HCT116 (cell line): ENCODE results near the gene MYO10. TPM values are rescaled to one million over a fixed set of nuclear protein-coding genes. Genes with fewer than 3 reads are reported as not detected.

ENCODE experiments used
- ATAC-seq: fragments of 200-7000 bp; cut with Tn5 transposase; 2 replicates; pipeline ENCODE4 v1.9.1; 2020; ENCODE audit warnings: mild to moderate bottlenecking, moderate library complexity
- BruUV-seq: library from RNA; stranded (reverse); fragments of 400-500 nt; replicated peaks from 2 replicates; lab custom pipeline; 2021; lab: Mats Ljungman, UMichigan
- CTCF ChIA-PET: fragments of 300-600 bp; sonication (Branson Sonifier 250); formaldehyde crosslinking; loops from one replicate; lab custom pipeline; 2021; ENCODE audit warnings: antibody characterized with exemption; lab: Charles Lee
- POLR2A ChIA-PET: fragments of 300-600, 350-600 bp; sonication (Branson Sonifier 250); formaldehyde crosslinking; loops from one replicate; lab custom pipeline; 2021; ENCODE audit warnings: antibody characterized with exemption; lab: Charles Lee
- RAD21 ChIA-PET, 2 experiments: fragments of 300-600 bp; sonication (Branson Sonifier 250); formaldehyde crosslinking; loops; one replicate each; lab custom pipeline; 2023; ENCODE audit warnings: low total read pairs in 2 of 2; ENCODE audit not compliant: uncharacterized antibody in 2 of 2, unreplicated experiment in 2 of 2, low non-redundant PET in 1 of 2; lab: Charles Lee
- DNase-seq: peaks from one replicate; pipeline ENCODE4 v3.0.0-alpha.2; 2010; ENCODE audit warnings: low read depth, low spot score
- H2AFZ ChIP-seq: fragments of 200-600 bp; shearing (Covaris generic), sonication (generic); 2 replicates; pipeline ENCODE4 v1.6.1; 2017; ENCODE audit warnings: low read depth, mixed run types, mixed read lengths, antibody characterized with exemption, low read length; ENCODE audit not compliant: poor library complexity, severe bottlenecking
- H3K27ac ChIP-seq: 2 replicates; pipeline ENCODE4 v1.5.1; 2012; ENCODE audit warnings: low read depth, low read length
- H3K27me3 ChIP-seq: fragments of 200-600 bp; sonication (generic); 2 replicates; pipeline ENCODE4 v1.6.1; 2016; ENCODE audit warnings: mixed run types, low read length, mixed read lengths; ENCODE audit not compliant: insufficient read depth
- H3K36me3 ChIP-seq, 2 experiments: fragments of 200-500 bp in 1 of 2; fragments of 200-600 bp in 1 of 2; sonication (Bioruptor generic) in 1 of 2; sonication (generic) in 1 of 2; 2 replicates each; pipeline versions ENCODE4 v1.5.1 to v1.6.1; 2014 to 2016; ENCODE audit warnings: low read length in 2 of 2, inconsistent platforms in 1 of 2, mixed read lengths in 1 of 2, mixed run types in 1 of 2; ENCODE audit not compliant: insufficient read depth in 2 of 2, control insufficient read depth in 1 of 2
- H3K4me1 ChIP-seq, 2 experiments: fragments of 200-600 bp in 1 of 2; sonication (generic) in 1 of 2; 2 replicates each; pipeline versions ENCODE4 v1.5.1 to v1.6.1; 2012 to 2017; ENCODE audit warnings: low read length in 2 of 2, inconsistent platforms in 1 of 2, mild to moderate bottlenecking in 1 of 2, mixed read lengths in 1 of 2, mixed run types in 1 of 2, moderate library complexity in 1 of 2; ENCODE audit not compliant: insufficient read depth in 2 of 2, control insufficient read depth in 1 of 2
- H3K4me2 ChIP-seq: fragments of 200-600 bp; sonication (generic); 2 replicates; pipeline ENCODE4 v1.6.1; 2017; ENCODE audit warnings: mixed run types, low read length, mixed read lengths
- H3K4me3 ChIP-seq, 2 experiments: fragments of 200-600 bp in 1 of 2; sonication (generic) in 1 of 2; replicated peaks in 1 of 2; 2 replicates each; pipeline ENCODE4 v1.5.1; 2011 to 2016; ENCODE audit warnings: low read length in 2 of 2, control low read depth in 1 of 2, low read depth in 1 of 2, mild to moderate bottlenecking in 1 of 2, mixed read lengths in 1 of 2, mixed run types in 1 of 2
- H3K79me2 ChIP-seq: fragments of 200-600 bp; sonication (generic); 2 replicates; pipeline ENCODE4 v1.6.1; 2017; ENCODE audit warnings: mild to moderate bottlenecking, mixed run types, low read length, moderate library complexity, mixed read lengths; ENCODE audit not compliant: insufficient read depth
- H3K9ac ChIP-seq: fragments of 200-600 bp; sonication (generic); 2 replicates; pipeline ENCODE4 v1.6.1; 2016; ENCODE audit warnings: low read length, mixed read lengths
- H3K9me2 ChIP-seq: fragments of 200-600 bp; sonication (generic), shearing (Covaris generic); 2 replicates; pipeline ENCODE4 v1.6.1; 2017; ENCODE audit warnings: mixed run types, mild to moderate bottlenecking, moderate library complexity; ENCODE audit not compliant: insufficient read depth
- H3K9me3 ChIP-seq, 2 experiments: fragments of 200-500 bp in 1 of 2; fragments of 200-600 bp in 1 of 2; sonication (Bioruptor generic) in 1 of 2; sonication (generic) in 1 of 2; 2 replicates each; pipeline ENCODE4 v1.6.1; 2014 to 2017; ENCODE audit warnings: low read length in 2 of 2, mixed read lengths in 2 of 2, inconsistent platforms in 1 of 2, low read depth in 1 of 2, mild to moderate bottlenecking in 1 of 2, mixed run types in 1 of 2, moderate library complexity in 1 of 2; ENCODE audit not compliant: control insufficient read depth in 1 of 2, insufficient read depth in 1 of 2
- H4K20me1 ChIP-seq: fragments of 200-600 bp; sonication (generic), shearing (Covaris generic); 2 replicates; pipeline ENCODE4 v1.6.1; 2017; ENCODE audit warnings: mixed run types, mild to moderate bottlenecking, moderate library complexity; ENCODE audit not compliant: insufficient read depth
- ATF3 ChIP-seq: IDR thresholded peaks from 2 replicates; pipeline ENCODE4 v1.6.1; 2012
- CBX3 ChIP-seq: IDR thresholded peaks from 2 replicates; pipeline ENCODE4 v1.6.1; 2012; ENCODE audit warnings: low read depth
- ELF1 ChIP-seq: IDR thresholded peaks from 2 replicates; pipeline ENCODE4 v1.6.1; 2012; ENCODE audit warnings: low read depth, borderline replicate concordance
- EZH2phosphoT487 ChIP-seq: fragments of 200-600 bp; IDR thresholded peaks from 2 replicates; pipeline ENCODE4 v1.6.1; 2018; ENCODE audit warnings: antibody characterized with exemption, borderline replicate concordance
- JUND ChIP-seq: IDR thresholded peaks from 2 replicates; pipeline ENCODE4 v1.6.1; 2012
- RAD21 ChIP-seq: IDR thresholded peaks from 2 replicates; pipeline ENCODE4 v1.6.1; 2012; ENCODE audit warnings: low read depth, mild to moderate bottlenecking
- SP1 ChIP-seq: IDR thresholded peaks from 2 replicates; pipeline ENCODE4 v1.6.1; 2012; ENCODE audit warnings: low read depth
- ZBTB33 ChIP-seq: IDR thresholded peaks from 2 replicates; pipeline ENCODE4 v1.6.1; 2011; ENCODE audit warnings: mild to moderate bottlenecking, low read length, moderate library complexity; ENCODE audit not compliant: insufficient replicate concordance; ENCODE audit errors: extremely low read depth
- ZFX ChIP-seq: fragments of 450-650 bp; IDR thresholded peaks from 2 replicates; pipeline ENCODE4 v1.6.1; 2017
- intact Hi-C: fragments of 100-400 bp; cut with micrococcal nuclease; formaldehyde crosslinking; loops from 2 replicates; pipeline ENCODE4 v1.10.0; 2022
- total RNA-seq: library from RNA; stranded (reverse); gene quantifications from one replicate; pipeline ENCODE4 v1.2.1, GENCODE V29; 2021; ENCODE audit not compliant: unreplicated experiment

MYO10 gene
- total RNA-seq, 1 experiment from 2014 or later, result 34.9 TPM

- CTCF ChIA-PET, result interaction anchor here (0.6 kb wide), 1 partner anchor 8 kb away, joined by 3 read pairs; no protein-coding TSS in a partner anchor
- POLR2A ChIA-PET, result no interaction called here
- intact Hi-C loops, result no loop called here
These were observed 236.0 kb downstream of the MYO10 start for GRCh38 chr5:16700081-16700480.

DNA sequence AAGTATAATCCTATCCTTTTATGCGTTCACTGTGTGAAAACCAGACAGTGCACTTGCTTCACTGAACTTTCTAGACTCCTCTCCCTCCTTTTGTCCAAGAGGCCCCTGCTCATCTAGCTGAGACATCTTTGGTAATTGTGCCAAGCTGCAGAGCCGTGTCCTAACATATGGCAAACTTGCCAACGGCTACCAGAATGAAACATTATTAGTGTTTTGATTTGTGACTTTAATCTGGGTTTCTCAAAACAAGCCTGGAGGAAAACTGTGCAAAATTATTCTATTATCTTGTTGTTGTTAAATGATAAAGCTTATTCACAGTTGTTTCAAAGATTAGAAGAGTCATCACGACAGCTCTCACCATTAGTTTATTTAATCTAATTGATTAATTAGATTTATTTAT is 240.3 kb downstream of the MYO10 start:
- TF ChIP-seq SP1, result no peak
- TF ChIP-seq ZFX, result no peak
- TF ChIP-seq RAD21, result no peak
- TF ChIP-seq ZBTB33, result no peak
- TF ChIP-seq ATF3, result no peak
- no peak for TF ChIP-seq ELF1
- no peak for TF ChIP-seq JUND
- Histone ChIP-seq H4K20me1 (no peaks in the 10 kb centered on the region), H3K9ac (no peak overlapping the region), H3K4me3 (no peak overlapping the region), H3K4me2 (no peak overlapping the region), H3K79me2 (no peaks in the 10 kb centered on the region), H3K9me2 (no peaks in the 10 kb centered on the region), H3K27ac (no peak overlapping the region), H3K27me3 (no peaks in the 10 kb centered on the region), H3K36me3 (peaks cover 0 to 6% of the 10 kb centered on the region in 2 experiments; a peak in 2 of 4 replicates), H3K9me3 (no peaks in the 10 kb centered on the region), H3K4me1 (no peaks in the 10 kb centered on the region), H2AFZ (no peak overlapping the region)
- ChIA-PET RAD21 (no interaction called here), CTCF (no interaction called here), POLR2A (no interaction called here)
- DNase-seq (no peak), ATAC-seq (no peak)
- intact Hi-C loops, result no loop called here
- no TSS peak for BruUV-seq

More at GRCh38 chr5:16700081-16700480, 236.0 kb downstream of the MYO10 start:
- no TSS peak for BruUV-seq
- H3K9me2 ChIP-seq, result no peaks in the 10 kb centered on the region
- H3K79me2 ChIP-seq, result no peaks in the 10 kb centered on the region
- H3K36me3 ChIP-seq, result peaks cover 4 to 7% of the 10 kb centered on the region in 2 experiments; a peak in 2 of 4 replicates
- no peak overlapping the region for H3K4me3 ChIP-seq
- no peaks in the 10 kb centered on the region for H3K4me1 ChIP-seq
- DNase-seq, result no peak
- H2AFZ ChIP-seq, result no peak overlapping the region
- H3K4me2 ChIP-seq, result no peak overlapping the region
- no peak for TF ChIP-seq EZH2phosphoT487
- TF ChIP-seq ZBTB33, result no peak
- no peak for TF ChIP-seq CBX3
- H4K20me1 ChIP-seq, result no peaks in the 10 kb centered on the region
- no peaks in the 10 kb centered on the region for H3K9me3 ChIP-seq
- H3K9ac ChIP-seq, result no peak overlapping the region
- H3K27me3 ChIP-seq, result no peaks in the 10 kb centered on the region
- no peak overlapping the region for H3K27ac ChIP-seq
- RAD21 ChIA-PET, result no interaction called here
- no peak for ATAC-seq
